ENCODE results near the gene BHLHE40.

DNA sequence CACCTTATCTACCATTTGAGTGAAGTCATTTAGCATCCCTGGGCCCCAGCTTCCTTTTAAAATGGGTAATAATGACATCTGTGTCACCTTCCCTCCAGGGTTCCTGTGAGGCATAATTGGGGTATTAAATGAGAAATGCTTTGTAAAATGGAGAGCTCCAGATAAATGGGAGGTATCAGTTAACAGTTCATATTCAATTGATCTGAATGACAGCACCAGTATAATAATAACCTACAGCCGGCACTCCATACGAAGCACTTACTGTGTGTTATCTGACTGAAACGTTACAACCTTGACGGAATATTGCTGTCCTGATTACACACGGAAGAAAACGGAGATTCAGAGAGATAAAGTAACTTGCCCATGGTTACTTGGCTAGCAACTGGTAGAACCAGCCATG is 53.6 kb downstream of the BHLHE40 start:
- TF ChIP-seq, protein P1, sequence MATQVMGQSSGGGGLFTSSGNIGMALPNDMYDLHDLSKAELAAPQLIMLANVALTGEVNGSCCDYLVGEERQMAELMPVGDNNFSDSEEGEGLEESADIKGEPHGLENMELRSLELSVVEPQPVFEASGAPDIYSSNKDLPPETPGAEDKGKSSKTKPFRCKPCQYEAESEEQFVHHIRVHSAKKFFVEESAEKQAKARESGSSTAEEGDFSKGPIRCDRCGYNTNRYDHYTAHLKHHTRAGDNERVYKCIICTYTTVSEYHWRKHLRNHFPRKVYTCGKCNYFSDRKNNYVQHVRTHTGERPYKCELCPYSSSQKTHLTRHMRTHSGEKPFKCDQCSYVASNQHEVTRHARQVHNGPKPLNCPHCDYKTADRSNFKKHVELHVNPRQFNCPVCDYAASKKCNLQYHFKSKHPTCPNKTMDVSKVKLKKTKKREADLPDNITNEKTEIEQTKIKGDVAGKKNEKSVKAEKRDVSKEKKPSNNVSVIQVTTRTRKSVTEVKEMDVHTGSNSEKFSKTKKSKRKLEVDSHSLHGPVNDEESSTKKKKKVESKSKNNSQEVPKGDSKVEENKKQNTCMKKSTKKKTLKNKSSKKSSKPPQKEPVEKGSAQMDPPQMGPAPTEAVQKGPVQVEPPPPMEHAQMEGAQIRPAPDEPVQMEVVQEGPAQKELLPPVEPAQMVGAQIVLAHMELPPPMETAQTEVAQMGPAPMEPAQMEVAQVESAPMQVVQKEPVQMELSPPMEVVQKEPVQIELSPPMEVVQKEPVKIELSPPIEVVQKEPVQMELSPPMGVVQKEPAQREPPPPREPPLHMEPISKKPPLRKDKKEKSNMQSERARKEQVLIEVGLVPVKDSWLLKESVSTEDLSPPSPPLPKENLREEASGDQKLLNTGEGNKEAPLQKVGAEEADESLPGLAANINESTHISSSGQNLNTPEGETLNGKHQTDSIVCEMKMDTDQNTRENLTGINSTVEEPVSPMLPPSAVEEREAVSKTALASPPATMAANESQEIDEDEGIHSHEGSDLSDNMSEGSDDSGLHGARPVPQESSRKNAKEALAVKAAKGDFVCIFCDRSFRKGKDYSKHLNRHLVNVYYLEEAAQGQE (IDR thresholded peaks at IDR 0.05; ENCODE audit: unreplicated experiment), result no peak
- TF ChIP-seq, protein P2, sequence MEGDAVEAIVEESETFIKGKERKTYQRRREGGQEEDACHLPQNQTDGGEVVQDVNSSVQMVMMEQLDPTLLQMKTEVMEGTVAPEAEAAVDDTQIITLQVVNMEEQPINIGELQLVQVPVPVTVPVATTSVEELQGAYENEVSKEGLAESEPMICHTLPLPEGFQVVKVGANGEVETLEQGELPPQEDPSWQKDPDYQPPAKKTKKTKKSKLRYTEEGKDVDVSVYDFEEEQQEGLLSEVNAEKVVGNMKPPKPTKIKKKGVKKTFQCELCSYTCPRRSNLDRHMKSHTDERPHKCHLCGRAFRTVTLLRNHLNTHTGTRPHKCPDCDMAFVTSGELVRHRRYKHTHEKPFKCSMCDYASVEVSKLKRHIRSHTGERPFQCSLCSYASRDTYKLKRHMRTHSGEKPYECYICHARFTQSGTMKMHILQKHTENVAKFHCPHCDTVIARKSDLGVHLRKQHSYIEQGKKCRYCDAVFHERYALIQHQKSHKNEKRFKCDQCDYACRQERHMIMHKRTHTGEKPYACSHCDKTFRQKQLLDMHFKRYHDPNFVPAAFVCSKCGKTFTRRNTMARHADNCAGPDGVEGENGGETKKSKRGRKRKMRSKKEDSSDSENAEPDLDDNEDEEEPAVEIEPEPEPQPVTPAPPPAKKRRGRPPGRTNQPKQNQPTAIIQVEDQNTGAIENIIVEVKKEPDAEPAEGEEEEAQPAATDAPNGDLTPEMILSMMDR (conservative IDR thresholded peaks at IDR 0.05; ENCODE audit: low read depth in 2 of 2), result no peak
